Kidney capillary endothelial cell (primary cell): Measurements from ENCODE around the gene B3GAT1.

ENCODE experiments used
- DNase-seq: peaks from one replicate; pipeline ENCODE4 v3.0.0-alpha.2; 2018; ENCODE audit warnings: low spot score

B3GAT1 gene

GRCh38 chr11:134409552-134410429 lies 2.3 kb downstream of the B3GAT1 start:
- no peak for DNase-seq

- no peak for DNase-seq
Observed at GRCh38 chr11:134407923-134408322, 4.1 kb downstream of the B3GAT1 start.

- DNase-seq, result no peak
Observed at GRCh38 chr11:134407321-134407828, 4.7 kb downstream of the B3GAT1 start.

- no peak for DNase-seq
Observed at GRCh38 chr11:134406264-134407185, 5.5 kb downstream of the B3GAT1 start.

- no peak for DNase-seq
Observed at GRCh38 chr11:134405841-134406240, 6.2 kb downstream of the B3GAT1 start.

GRCh38 chr11:134405436-134405835 lies 6.6 kb downstream of the B3GAT1 start:
- no peak for DNase-seq

- no peak for DNase-seq
Observed at GRCh38 chr11:134404575-134405341, 7.3 kb downstream of the B3GAT1 start.

- DNase-seq, result no peak
Observed at GRCh38 chr11:134402910-134403309, 9.1 kb downstream of the B3GAT1 start.

- DNase-seq, result no peak
Observed at GRCh38 chr11:134401825-134402809, 9.9 kb downstream of the B3GAT1 start.

- no peak for DNase-seq
Observed at GRCh38 chr11:134399996-134400395, 12.0 kb downstream of the B3GAT1 start.

- DNase-seq, result no peak
Observed at GRCh38 chr11:134399293-134399654, 12.8 kb downstream of the B3GAT1 start.

GRCh38 chr11:134398644-134399292 lies 13.3 kb downstream of the B3GAT1 start:
- DNase-seq, result no peak

- no peak for DNase-seq
Observed at GRCh38 chr11:134398079-134398444, 14.0 kb downstream of the B3GAT1 start.

GRCh38 chr11:134397304-134398078 lies 14.6 kb downstream of the B3GAT1 start:
- no peak for DNase-seq

- DNase-seq, result no peak
Observed at GRCh38 chr11:134395002-134395401, 17.0 kb downstream of the B3GAT1 start.

- DNase-seq, result no peak
Observed at GRCh38 chr11:134394311-134394710, 17.7 kb downstream of the B3GAT1 start.

GRCh38 chr11:134393638-134394037 lies 18.4 kb downstream of the B3GAT1 start:
- DNase-seq, result no peak

GRCh38 chr11:134392953-134393615 lies 19.0 kb downstream of the B3GAT1 start:
- no peak for DNase-seq

- DNase-seq, result no peak
Observed at GRCh38 chr11:134391656-134392055, 20.4 kb downstream of the B3GAT1 start.
